GM12878 (cell line): ENCODE measurements around the gene GNG3. TPM values are rescaled to one million over a fixed set of nuclear protein-coding genes. Genes with fewer than 3 reads are reported as not detected.
"Not testable (repeated sequence)": the region's sequence is repeated elsewhere in the genome, so short reads cannot be mapped to it uniquely, and the experiment has no call there.

ENCODE experiments used
- ATAC-seq: fragments of 200-7000 bp; cut with Tn5 transposase; 3 replicates; pipeline ENCODE4 v1.9.1; 2020; ENCODE audit warnings: mild to moderate bottlenecking, moderate library complexity
- BruUV-seq: library from RNA; stranded (reverse); fragments of 400-500 nt; replicated peaks from 2 replicates; lab custom pipeline; 2021; lab: Mats Ljungman, UMichigan
- CTCF ChIA-PET: fragments of 300-600 bp; sonication (Branson Sonifier 250); formaldehyde crosslinking; extraction: SDS; loops from one replicate; lab custom pipeline; 2021; ENCODE audit warnings: inconsistent platforms; lab: Yijun Ruan, JAX
- POLR2A ChIA-PET: fragments of 350-600 bp; formaldehyde crosslinking; extraction: SDS; loops from one replicate; lab custom pipeline; 2021; ENCODE audit warnings: inconsistent platforms; lab: Charles Lee
- RAD21 ChIA-PET: fragments of 300-600 bp; sonication (Branson Sonifier 250); formaldehyde crosslinking; loops from one replicate; lab custom pipeline; 2023; ENCODE audit warnings: antibody characterized with exemption; ENCODE audit not compliant: unreplicated experiment; lab: Charles Lee
- SMC1A ChIA-PET: fragments of 300-600 bp; sonication (Branson Sonifier 250); formaldehyde crosslinking; loops from one replicate; lab custom pipeline; 2023; ENCODE audit not compliant: unreplicated experiment, uncharacterized antibody; lab: Charles Lee
- DNase-seq: peaks from one replicate; pipeline ENCODE4 v3.0.0-alpha.2; 2011; ENCODE audit warnings: low read depth, low spot score
- FAIRE-seq: peaks from 3 replicates; lab custom pipeline; 2011; peaks lifted over from hg19 to GRCh38; lab: Jason Lieb, UNC
- H2AFZ ChIP-seq: 2 replicates; pipeline ENCODE4 v1.6.0; 2011; ENCODE audit warnings: low read depth, low read length, control low read depth; ENCODE audit not compliant: control insufficient read depth
- H3K27ac ChIP-seq: 2 replicates; pipeline ENCODE4 v1.5.1; 2011; ENCODE audit warnings: control low read depth; ENCODE audit not compliant: control insufficient read depth, insufficient read depth
- H3K27me3 ChIP-seq, 2 experiments: replicated peaks in 1 of 2; 2 replicates each; pipeline versions ENCODE4 v1.6.0 to v1.6.1; 2011; ENCODE audit warnings: low read length in 1 of 2; ENCODE audit not compliant: control insufficient read depth in 2 of 2, insufficient read depth in 2 of 2
- H3K36me3 ChIP-seq, 2 experiments: 2 replicates each; pipeline ENCODE4 v1.5.1; 2011; ENCODE audit warnings: low read length in 1 of 2; ENCODE audit not compliant: control insufficient read depth in 2 of 2, insufficient read depth in 2 of 2
- H3K4me1 ChIP-seq: 2 replicates; pipeline ENCODE4 v1.6.1; 2011; ENCODE audit warnings: mild to moderate bottlenecking, low read length, moderate library complexity, mixed read lengths; ENCODE audit not compliant: control insufficient read depth, insufficient read depth
- H3K4me2 ChIP-seq: 2 replicates; pipeline ENCODE4 v1.6.0; 2011; ENCODE audit warnings: control low read depth; ENCODE audit not compliant: control insufficient read depth, insufficient read depth
- H3K4me3 ChIP-seq: fragments of 200-600 bp; sonication (generic); 2 replicates; pipeline ENCODE4 v1.5.1; 2016
- H3K79me2 ChIP-seq: 2 replicates; pipeline ENCODE4 v1.6.0; 2011; ENCODE audit warnings: low read length; ENCODE audit not compliant: control insufficient read depth, insufficient read depth
- H3K9ac ChIP-seq: 2 replicates; pipeline ENCODE4 v1.8.0; 2011; ENCODE audit warnings: low read length, control low read depth, mixed read lengths; ENCODE audit not compliant: control insufficient read depth, insufficient read depth
- H3K9me3 ChIP-seq: replicated peaks from 3 replicates; pipeline ENCODE4 v1.5.1; 2011; ENCODE audit warnings: mild to moderate bottlenecking, low read length; ENCODE audit not compliant: control insufficient read depth, insufficient read depth
- H4K20me1 ChIP-seq: 2 replicates; pipeline ENCODE4 v1.6.0; 2011; ENCODE audit not compliant: control insufficient read depth, insufficient read depth
- CTCF ChIP-seq, 3 experiments: IDR thresholded peaks in 2 of 3; conservative IDR thresholded peaks in 1 of 3; 2 replicates each; pipeline ENCODE4 v1.5.1; 2011; ENCODE audit warnings: low read depth in 3 of 3, low read length in 3 of 3, mild to moderate bottlenecking in 3 of 3, control low read depth in 2 of 3, moderate library complexity in 2 of 3, inconsistent platforms in 1 of 3, mixed read lengths in 1 of 3; ENCODE audit not compliant: control insufficient read depth in 2 of 3, insufficient read depth in 1 of 3; ENCODE audit errors: extremely low read depth in 1 of 3
- HDAC2 ChIP-seq: fragments of 200-600 bp; sonication (generic); IDR thresholded peaks from 2 replicates; pipeline ENCODE4 v1.6.1; 2017
- MLLT1 ChIP-seq: fragments of 450-650 bp; IDR thresholded peaks from 2 replicates; pipeline ENCODE4 v1.6.1; 2016; ENCODE audit warnings: mild to moderate bottlenecking
- MTA3 ChIP-seq: IDR thresholded peaks from 2 replicates; pipeline ENCODE4 v1.6.1; 2012; ENCODE audit warnings: low read length, inconsistent platforms, borderline replicate concordance
- NFXL1 ChIP-seq: fragments of 450-650 bp; IDR thresholded peaks from 2 replicates; pipeline ENCODE4 v1.6.1; 2017; ENCODE audit warnings: antibody characterized with exemption, mild to moderate bottlenecking, borderline replicate concordance
- RAD21 ChIP-seq: IDR thresholded peaks from 2 replicates; pipeline ENCODE4 v1.6.1; 2011; ENCODE audit warnings: mild to moderate bottlenecking, low read depth, low read length, moderate library complexity; ENCODE audit not compliant: insufficient read depth
- SMC3 ChIP-seq: IDR thresholded peaks from 2 replicates; pipeline ENCODE4 v1.6.1; 2011; ENCODE audit warnings: low read length, improper control_type of control experiment, borderline replicate concordance
- WRNIP1 ChIP-seq: IDR thresholded peaks from 2 replicates; pipeline ENCODE4 v1.6.1; 2011; ENCODE audit warnings: low read depth, low read length, improper control_type of control experiment, borderline replicate concordance
- ZNF217 ChIP-seq: fragments of 450-650 bp; IDR thresholded peaks from 2 replicates; pipeline ENCODE4 v1.6.1; 2017; ENCODE audit warnings: antibody characterized with exemption, mild to moderate bottlenecking
- WGBS: methylation state at CpG from one replicate; pipeline ENCODE4 v1.1.6; 2016; ENCODE audit warnings: low lambda C conversion rate; ENCODE audit not compliant: insufficient replicate concordance, insufficient coverage; ENCODE audit errors: missing lambda C conversion rate; 5-methylcytosine and 5-hydroxymethylcytosine counted together
- in situ Hi-C: fragments of 300-500 bp; cut with MboI; formaldehyde crosslinking; loops from 9 replicates; pipeline ENCODE4 v1.14.3; 2018; ENCODE audit warnings: mixed read lengths
- intact Hi-C: fragments of 100-400 bp; cut with micrococcal nuclease; formaldehyde crosslinking; loops from one replicate; pipeline ENCODE4 v1.14.2; 2022; ENCODE audit not compliant: unreplicated experiment
- polyA plus RNA-seq, 11 experiments: library from polyadenylated mRNA; depleted of rRNA in 4 of 11; unstranded in 6 of 11; stranded (reverse) in 5 of 11; fragments of >200 nt; fragmentation: Nextera tagmentation in 4 of 11; fragmentation: Illumina TruSeq in 1 of 11; extraction: Ambion mirVana in 4 of 11; extraction: Trizol in 1 of 11; gene quantifications; 1 replicate in 1 of 11; 2 replicates in 10 of 11; pipeline versions ENCODE4 v1.2.1 to v1.2.3, GENCODE V29; 2011 to 2016; ENCODE audit warnings: inconsistent platforms in 2 of 11, missing spikeins in 2 of 11, low read depth in 1 of 11
- total RNA-seq, 4 experiments: library from RNA; depleted of rRNA in 3 of 4; stranded (reverse); fragments of >200 nt in 3 of 4; fragmentation: Illumina TruSeq in 1 of 4; extraction: Trizol in 1 of 4; gene quantifications; 2 replicates each; pipeline versions ENCODE4 v1.2.1 to v1.2.3, GENCODE V29; 2013 to 2021

The GNG3 gene
- total and polyA plus RNA-seq, 10 of the 15 experiments (the other 5 are each of a cell fraction or from before 2014, with no cell fraction given), result 0.27 to 0.83 (median 0.57) TPM; not detected in 5

GRCh38 chr11:62730076-62730475 lies 22.6 kb downstream of the GNG3 start:
- H4K20me1 ChIP-seq, result peaks cover 11% of the 10 kb centered on the region; the same call in 1 of the 2 replicates
- ATAC-seq, FAIRE-seq, intact Hi-C loops, H3K4me1 ChIP-seq, H3K27ac ChIP-seq, H3K9me3 ChIP-seq, H3K27me3 ChIP-seq, H2AFZ ChIP-seq, in situ Hi-C loops, BruUV-seq, DNase-seq: not testable (repeated sequence)
- peak overlapping the region; percentile 90 for H3K4me3 ChIP-seq
- H3K79me2 ChIP-seq, result peaks cover 60% of the 10 kb centered on the region
- H3K36me3 ChIP-seq, result peaks cover under 1 to 13% of the 10 kb centered on the region in 2 experiments; a peak in 2 of 4 replicates
- RAD21 ChIA-PET, result interaction anchor here (1.1 to 5.2 kb wide), 4 partner anchors 24 to 111 kb away, joined by 3 to 44 read pairs (median 5); partner anchors contain the start of genes LBHD1 and ZBTB3
- SMC1A ChIA-PET, result interaction anchor here (0.7 to 4.8 kb wide), 7 partner anchors 14 to 125 kb away, joined by 3 to 27 read pairs (median 6); partner anchors contain the start of gene ZBTB3
- CTCF ChIA-PET, result interaction anchor here (1.0 to 5.4 kb wide), 7 partner anchors 24 to 306 kb away, joined by 3 to 34 read pairs (median 4); partner anchors contain the start of genes TAF6L, TMEM179B and ZBTB3
- POLR2A ChIA-PET, result interaction anchor here (0.6 to 6.8 kb wide), 16 partner anchors 10 to 146 kb away, joined by 3 to 79 read pairs (median 5); partner anchors contain the start of genes BSCL2, GNG3, MTA2 and POLR2G
- peak overlapping the region; percentile 89 for H3K4me2 ChIP-seq
- H3K9ac ChIP-seq, result 0 out of 2 replicates have a peak overlapping the region, but pooled peaks have one; percentile 91
- WGBS, result 89% methylated on average over 14 of the region's 14 CpGs

GRCh38 chr11:62732830-62733229 lies 25.4 kb downstream of the GNG3 start:
- Histone ChIP-seq H3K4me1 (no peaks in the 10 kb centered on the region), H3K36me3 (peaks cover 4 to 16% of the 10 kb centered on the region in 2 experiments; a peak in 3 of 4 replicates), H3K9ac (no peak overlapping the region), H4K20me1 (no peaks in the 10 kb centered on the region), H2AFZ (no peak overlapping the region), H3K4me2 (no peak overlapping the region), H3K27me3 (no peaks in the 10 kb centered on the region), H3K4me3 (no peak overlapping the region), H3K79me2 (peaks cover 41% of the 10 kb centered on the region), H3K27ac (no peak overlapping the region), H3K9me3 (no peaks in the 10 kb centered on the region; the same call in 2 of the 3 replicates)
- intact Hi-C loops (no loop called here), in situ Hi-C loops (no loop called here)
- CTCF ChIA-PET, result interaction anchor here (0.7 to 1.5 kb wide), 5 partner anchors 29 to 218 kb away, joined by 3 to 5 read pairs (median 3); partner anchors contain the start of gene POLR2G
- 98% methylated on average over 2 of the region's 2 CpGs for WGBS
- ATAC-seq, result peak; percentile 22; the same call in 1 of the 3 replicates
- RAD21 ChIA-PET, result interaction anchor here (0.7 to 2.1 kb wide), 2 partner anchors 35 to 37 kb away, joined by 3 to 7 read pairs; no protein-coding TSS in a partner anchor
- SMC1A ChIA-PET, result no interaction called here
- POLR2A ChIA-PET, result interaction anchor here (0.5 to 1.0 kb wide), 3 partner anchors 19 to 47 kb away, joined by 3 to 5 read pairs (median 4); no protein-coding TSS in a partner anchor
- no peak for FAIRE-seq
- no peak for TF ChIP-seq MTA3
- no peak for TF ChIP-seq NFXL1
- TF ChIP-seq RAD21, result peak; percentile 40; the same call in 1 of the 2 replicates
- TF ChIP-seq MLLT1, result no peak
- no peak for TF ChIP-seq WRNIP1
- TF ChIP-seq SMC3, result peak; percentile 10; the same call in 1 of the 2 replicates
- TF ChIP-seq ZNF217, result no peak
- peak in 1 of 3 experiments; percentile 36; a peak in 2 of 6 replicates for TF ChIP-seq CTCF (IDR thresholded peaks at IDR 0.05 in 2 of 3, conservative IDR thresholded peaks at IDR 0.05 in 1 of 3; ENCODE audit: control insufficient read depth in 2 of 3, extremely low read depth in 1 of 3, insufficient read depth in 1 of 3, low read depth in 3 of 3, low read length in 3 of 3)
- no peak for TF ChIP-seq HDAC2
- BruUV-seq, result no TSS peak
- no peak for DNase-seq
